ENCODE measurements around the gene MTX1.
"Not testable (repeated sequence)": the region's sequence is repeated elsewhere in the genome, so short reads cannot be mapped to it uniquely, and the experiment has no call there.

MTX1 gene

DNA sequence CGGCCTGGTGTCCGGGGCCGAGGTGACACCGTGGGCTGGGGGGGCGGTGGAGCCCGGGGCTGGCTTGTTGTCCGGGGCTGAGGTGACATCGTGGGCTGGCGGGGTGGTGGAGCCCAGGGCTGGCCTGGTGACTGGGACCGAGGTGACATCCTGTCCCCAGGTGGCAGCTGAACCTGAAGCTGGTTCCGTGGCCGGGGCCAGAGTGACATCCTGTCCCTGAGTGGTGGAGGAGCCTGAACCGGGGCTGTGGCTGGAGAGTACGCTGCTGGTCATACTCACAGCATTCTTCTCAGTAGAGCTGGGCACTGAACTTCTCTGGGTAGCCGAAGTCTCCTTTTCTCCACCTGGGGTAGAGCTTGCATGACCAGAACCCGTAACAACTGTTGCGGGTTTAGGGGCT lies 16.6 kb upstream of the MTX1 start:
- H3K4me3 ChIP-seq (replicated peaks; ENCODE audit: insufficient read depth, low read length): no peak overlapping the region
- H3K27ac ChIP-seq (replicated peaks): no peak overlapping the region
- no peaks in the 10 kb centered on the region for H3K27me3 ChIP-seq (ENCODE audit: insufficient read depth, poor library complexity, severe bottlenecking)

DNA sequence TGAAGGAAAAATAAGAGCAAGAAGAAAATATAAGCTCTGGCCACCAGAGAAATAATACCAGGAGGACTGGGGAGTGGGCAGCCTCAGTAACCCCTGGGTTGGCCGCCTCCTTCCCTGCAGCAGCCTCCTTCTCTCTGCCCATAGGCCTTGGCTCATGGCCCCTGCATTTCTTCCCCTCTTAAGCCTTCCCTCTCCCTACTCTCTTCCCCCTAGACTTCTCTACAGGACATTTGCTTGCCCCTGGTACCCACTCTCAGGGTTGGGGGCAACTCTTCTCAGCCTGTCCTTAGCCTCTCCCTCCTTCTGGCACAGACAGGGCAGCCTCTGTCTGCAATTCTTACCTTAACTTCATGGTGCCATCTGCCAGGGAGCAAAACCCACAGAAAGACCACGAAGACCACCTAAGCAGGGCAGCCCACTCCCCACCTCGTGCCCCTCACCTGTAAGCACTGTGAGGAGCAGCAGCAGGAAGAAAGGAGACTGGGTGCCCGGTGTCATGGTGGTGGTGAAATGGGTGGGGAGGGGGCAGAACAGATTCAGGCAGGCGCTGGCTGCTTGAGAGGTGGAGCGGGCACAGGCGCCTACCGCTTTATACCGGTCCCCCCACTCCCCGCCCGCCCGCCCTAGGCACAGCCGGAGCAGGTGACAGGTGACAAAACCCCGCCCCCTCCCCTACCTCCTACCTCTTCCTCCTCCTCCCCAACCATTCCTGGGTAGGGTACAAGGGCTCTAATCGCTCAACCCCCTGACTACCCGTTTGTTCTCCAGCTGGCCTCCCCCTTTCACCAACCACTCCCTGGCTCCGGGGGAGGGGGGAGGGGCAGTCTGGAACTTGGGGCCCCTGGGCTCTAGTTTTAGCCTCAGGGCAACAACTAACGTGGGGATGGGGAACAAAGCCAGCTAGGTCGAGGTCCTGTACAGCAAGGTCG lies 15.9 kb upstream of the MTX1 start:
- TF ChIP-seq, protein P1, sequence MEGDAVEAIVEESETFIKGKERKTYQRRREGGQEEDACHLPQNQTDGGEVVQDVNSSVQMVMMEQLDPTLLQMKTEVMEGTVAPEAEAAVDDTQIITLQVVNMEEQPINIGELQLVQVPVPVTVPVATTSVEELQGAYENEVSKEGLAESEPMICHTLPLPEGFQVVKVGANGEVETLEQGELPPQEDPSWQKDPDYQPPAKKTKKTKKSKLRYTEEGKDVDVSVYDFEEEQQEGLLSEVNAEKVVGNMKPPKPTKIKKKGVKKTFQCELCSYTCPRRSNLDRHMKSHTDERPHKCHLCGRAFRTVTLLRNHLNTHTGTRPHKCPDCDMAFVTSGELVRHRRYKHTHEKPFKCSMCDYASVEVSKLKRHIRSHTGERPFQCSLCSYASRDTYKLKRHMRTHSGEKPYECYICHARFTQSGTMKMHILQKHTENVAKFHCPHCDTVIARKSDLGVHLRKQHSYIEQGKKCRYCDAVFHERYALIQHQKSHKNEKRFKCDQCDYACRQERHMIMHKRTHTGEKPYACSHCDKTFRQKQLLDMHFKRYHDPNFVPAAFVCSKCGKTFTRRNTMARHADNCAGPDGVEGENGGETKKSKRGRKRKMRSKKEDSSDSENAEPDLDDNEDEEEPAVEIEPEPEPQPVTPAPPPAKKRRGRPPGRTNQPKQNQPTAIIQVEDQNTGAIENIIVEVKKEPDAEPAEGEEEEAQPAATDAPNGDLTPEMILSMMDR (IDR thresholded peaks at IDR 0.05; ENCODE audit: insufficient read depth, low read length): no peak
- TF ChIP-seq SPI1 (IDR thresholded peaks at IDR 0.05; ENCODE audit: borderline replicate concordance, low read depth): no peak
- H3K4me3 ChIP-seq (replicated peaks; ENCODE audit: insufficient read depth, low read length): peak overlapping the region; percentile 25
- H3K27me3 ChIP-seq (ENCODE audit: insufficient read depth, poor library complexity, severe bottlenecking): no peaks in the 10 kb centered on the region
- H3K27ac ChIP-seq (replicated peaks): peak overlapping the region; percentile 37
- DNase-seq (ENCODE audit: low read depth in 1 of 2, low spot score in 1 of 2): peak in 1 of 2 experiments; percentile 33

More for the DNA sequence above, 16.6 kb upstream of the MTX1 start:
- TF ChIP-seq GABPA (IDR thresholded peaks at IDR 0.05; ENCODE audit: low read depth): no peak
- no peak for DNase-seq (ENCODE audit: low read depth in 1 of 2, low spot score in 1 of 2)

- H3K27me3 ChIP-seq (ENCODE audit: insufficient read depth, poor library complexity, severe bottlenecking): no peaks in the 10 kb centered on the region
- peak overlapping the region; percentile 25 for H3K4me3 ChIP-seq (replicated peaks; ENCODE audit: insufficient read depth, low read length)
- H3K27ac ChIP-seq (replicated peaks): peak overlapping the region; percentile 37
- TF ChIP-seq SPI1 (IDR thresholded peaks at IDR 0.05; ENCODE audit: borderline replicate concordance, low read depth) (no peak), POLR2AphosphoS5 (IDR thresholded peaks at IDR 0.05; ENCODE audit: low read depth) (peak; percentile 17; the same call in 1 of the 2 replicates)
- TF ChIP-seq, protein P1 (IDR thresholded peaks at IDR 0.05; ENCODE audit: insufficient read depth, low read length): peak; percentile 86
- peak; percentile 83 to 86 for DNase-seq (ENCODE audit: low read depth in 1 of 2, low spot score in 1 of 2)
These were observed 15.1 kb upstream of the MTX1 start for GRCh38 chr1:155193275-155193990.

GRCh38 chr1:155193991-155194240 lies 14.6 kb upstream of the MTX1 start:
- peak overlapping the region; percentile 25 for H3K4me3 ChIP-seq (replicated peaks; ENCODE audit: insufficient read depth, low read length)
- H3K27ac ChIP-seq (replicated peaks): peak overlapping the region; percentile 37
- not testable (repeated sequence) for DNase-seq (ENCODE audit: low read depth in 1 of 2, low spot score in 1 of 2); H3K27me3 ChIP-seq (ENCODE audit: insufficient read depth, poor library complexity, severe bottlenecking)

- Histone ChIP-seq H3K4me3 (replicated peaks; ENCODE audit: insufficient read depth, low read length) (peak overlapping the region; percentile 42), H3K27me3 (ENCODE audit: insufficient read depth, poor library complexity, severe bottlenecking) (no peaks in the 10 kb centered on the region), H3K27ac (replicated peaks) (no peak overlapping the region)
- DNase-seq (ENCODE audit: low read depth in 1 of 2, low spot score in 1 of 2): no peak
- TF ChIP-seq, protein P2, sequence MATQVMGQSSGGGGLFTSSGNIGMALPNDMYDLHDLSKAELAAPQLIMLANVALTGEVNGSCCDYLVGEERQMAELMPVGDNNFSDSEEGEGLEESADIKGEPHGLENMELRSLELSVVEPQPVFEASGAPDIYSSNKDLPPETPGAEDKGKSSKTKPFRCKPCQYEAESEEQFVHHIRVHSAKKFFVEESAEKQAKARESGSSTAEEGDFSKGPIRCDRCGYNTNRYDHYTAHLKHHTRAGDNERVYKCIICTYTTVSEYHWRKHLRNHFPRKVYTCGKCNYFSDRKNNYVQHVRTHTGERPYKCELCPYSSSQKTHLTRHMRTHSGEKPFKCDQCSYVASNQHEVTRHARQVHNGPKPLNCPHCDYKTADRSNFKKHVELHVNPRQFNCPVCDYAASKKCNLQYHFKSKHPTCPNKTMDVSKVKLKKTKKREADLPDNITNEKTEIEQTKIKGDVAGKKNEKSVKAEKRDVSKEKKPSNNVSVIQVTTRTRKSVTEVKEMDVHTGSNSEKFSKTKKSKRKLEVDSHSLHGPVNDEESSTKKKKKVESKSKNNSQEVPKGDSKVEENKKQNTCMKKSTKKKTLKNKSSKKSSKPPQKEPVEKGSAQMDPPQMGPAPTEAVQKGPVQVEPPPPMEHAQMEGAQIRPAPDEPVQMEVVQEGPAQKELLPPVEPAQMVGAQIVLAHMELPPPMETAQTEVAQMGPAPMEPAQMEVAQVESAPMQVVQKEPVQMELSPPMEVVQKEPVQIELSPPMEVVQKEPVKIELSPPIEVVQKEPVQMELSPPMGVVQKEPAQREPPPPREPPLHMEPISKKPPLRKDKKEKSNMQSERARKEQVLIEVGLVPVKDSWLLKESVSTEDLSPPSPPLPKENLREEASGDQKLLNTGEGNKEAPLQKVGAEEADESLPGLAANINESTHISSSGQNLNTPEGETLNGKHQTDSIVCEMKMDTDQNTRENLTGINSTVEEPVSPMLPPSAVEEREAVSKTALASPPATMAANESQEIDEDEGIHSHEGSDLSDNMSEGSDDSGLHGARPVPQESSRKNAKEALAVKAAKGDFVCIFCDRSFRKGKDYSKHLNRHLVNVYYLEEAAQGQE (IDR thresholded peaks at IDR 0.05; ENCODE audit: insufficient replicate concordance, low read depth): no peak
- no peak for TF ChIP-seq GABPA (IDR thresholded peaks at IDR 0.05; ENCODE audit: low read depth)
These were observed 13.0 kb upstream of the MTX1 start for GRCh38 chr1:155195201-155196102.

Data from HL-60 (cell line).